DND-41 (cell line): Measurements from ENCODE around the gene DSTYK.

Experiments used
- ATAC-seq: fragments of 200-7000 bp; cut with Tn5 transposase; 3 replicates; pipeline ENCODE4 v1.9.1; 2021; ENCODE audit warnings: low read depth; ENCODE audit not compliant: insufficient read depth
- DNase-seq: peaks from one replicate; pipeline ENCODE4 v3.0.0-alpha.2; 2020
- H2AFZ ChIP-seq: 2 replicates; pipeline ENCODE4 v1.6.0; 2012; ENCODE audit warnings: low read depth, low read length
- H3K27ac ChIP-seq: 2 replicates; pipeline ENCODE4 v1.5.1; 2012; ENCODE audit warnings: low read length, inconsistent platforms
- H3K27me3 ChIP-seq: fragments of 200-600 bp; sonication (generic); 2 replicates; pipeline ENCODE4 v1.6.0; 2012; ENCODE audit warnings: low read length, mild to moderate bottlenecking, inconsistent platforms; ENCODE audit not compliant: insufficient read depth, poor library complexity
- H3K36me3 ChIP-seq: 2 replicates; pipeline ENCODE4 v1.5.1; 2012; ENCODE audit warnings: low read length, inconsistent platforms; ENCODE audit not compliant: insufficient read depth
- H3K4me1 ChIP-seq: 2 replicates; pipeline ENCODE4 v1.5.1; 2012; ENCODE audit warnings: mild to moderate bottlenecking, low read length; ENCODE audit not compliant: insufficient read depth
- H3K4me2 ChIP-seq: 2 replicates; pipeline ENCODE4 v1.6.0; 2012; ENCODE audit warnings: mild to moderate bottlenecking, moderate library complexity, low read length, inconsistent platforms; ENCODE audit not compliant: insufficient read depth
- H3K4me3 ChIP-seq, 2 experiments: fragments of 200-600 bp in 1 of 2; shearing (Covaris generic) in 1 of 2; 2 replicates each; pipeline ENCODE4 v1.5.1; 2012 to 2016; ENCODE audit warnings: inconsistent platforms in 2 of 2, low read length in 2 of 2, mild to moderate bottlenecking in 2 of 2, low read depth in 1 of 2, moderate library complexity in 1 of 2
- H3K79me2 ChIP-seq: 2 replicates; pipeline ENCODE4 v1.6.0; 2012; ENCODE audit warnings: low read length, inconsistent platforms; ENCODE audit not compliant: insufficient read depth
- H3K9ac ChIP-seq: 2 replicates; pipeline ENCODE4 v1.6.0; 2012; ENCODE audit warnings: low read depth, mild to moderate bottlenecking, inconsistent platforms, low read length, moderate library complexity
- H3K9me3 ChIP-seq: 2 replicates; pipeline ENCODE4 v1.5.1; 2012; ENCODE audit warnings: low read length, moderate library complexity, mild to moderate bottlenecking, inconsistent platforms; ENCODE audit not compliant: insufficient read depth, severe bottlenecking
- H4K20me1 ChIP-seq: 2 replicates; pipeline ENCODE4 v1.6.0; 2012; ENCODE audit warnings: low read length; ENCODE audit not compliant: insufficient read depth
- EZH2 ChIP-seq: IDR thresholded peaks from 3 replicates; pipeline ENCODE4 v1.6.1; 2012; ENCODE audit warnings: borderline replicate concordance, low read depth, mild to moderate bottlenecking, moderate library complexity, low read length, inconsistent platforms; ENCODE audit not compliant: severe bottlenecking
- TF ChIP-seq, protein P1 (sequence below): IDR thresholded peaks from 2 replicates; pipeline ENCODE4 v1.5.1; 2012; ENCODE audit warnings: borderline replicate concordance, low read length, moderate library complexity, mild to moderate bottlenecking; ENCODE audit not compliant: poor library complexity, severe bottlenecking; ENCODE audit errors: extremely low read depth

DSTYK gene

DNA sequence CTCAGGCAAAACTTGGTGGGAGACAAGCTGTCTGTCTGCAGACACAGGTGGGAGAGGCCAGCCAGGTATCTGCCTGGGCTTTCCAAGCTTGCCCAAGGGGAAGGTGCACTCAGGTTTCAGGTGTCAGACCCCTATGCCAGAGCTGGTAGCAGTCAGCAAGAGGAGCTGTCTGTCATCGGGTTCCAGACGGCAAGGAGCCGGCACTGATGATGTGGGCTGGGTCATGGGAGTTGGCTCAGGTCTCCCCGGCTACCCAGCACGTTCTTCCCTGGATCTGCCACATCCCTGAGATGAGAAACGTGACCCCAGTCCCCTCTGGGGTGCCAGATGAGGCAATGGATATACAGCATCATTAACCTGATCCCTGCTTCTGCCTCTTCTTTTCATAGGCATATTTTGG, 39.2 kb upstream of the DSTYK start:
- H3K4me2 ChIP-seq, result no peak overlapping the region
- H3K9me3 ChIP-seq, result no peaks in the 10 kb centered on the region
- no peaks in the 10 kb centered on the region for H3K79me2 ChIP-seq
- no peak overlapping the region for H3K27ac ChIP-seq
- TF ChIP-seq, protein P1, sequence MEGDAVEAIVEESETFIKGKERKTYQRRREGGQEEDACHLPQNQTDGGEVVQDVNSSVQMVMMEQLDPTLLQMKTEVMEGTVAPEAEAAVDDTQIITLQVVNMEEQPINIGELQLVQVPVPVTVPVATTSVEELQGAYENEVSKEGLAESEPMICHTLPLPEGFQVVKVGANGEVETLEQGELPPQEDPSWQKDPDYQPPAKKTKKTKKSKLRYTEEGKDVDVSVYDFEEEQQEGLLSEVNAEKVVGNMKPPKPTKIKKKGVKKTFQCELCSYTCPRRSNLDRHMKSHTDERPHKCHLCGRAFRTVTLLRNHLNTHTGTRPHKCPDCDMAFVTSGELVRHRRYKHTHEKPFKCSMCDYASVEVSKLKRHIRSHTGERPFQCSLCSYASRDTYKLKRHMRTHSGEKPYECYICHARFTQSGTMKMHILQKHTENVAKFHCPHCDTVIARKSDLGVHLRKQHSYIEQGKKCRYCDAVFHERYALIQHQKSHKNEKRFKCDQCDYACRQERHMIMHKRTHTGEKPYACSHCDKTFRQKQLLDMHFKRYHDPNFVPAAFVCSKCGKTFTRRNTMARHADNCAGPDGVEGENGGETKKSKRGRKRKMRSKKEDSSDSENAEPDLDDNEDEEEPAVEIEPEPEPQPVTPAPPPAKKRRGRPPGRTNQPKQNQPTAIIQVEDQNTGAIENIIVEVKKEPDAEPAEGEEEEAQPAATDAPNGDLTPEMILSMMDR, result no peak
- TF ChIP-seq EZH2, result no peak
- H4K20me1 ChIP-seq, result peaks cover 6% of the 10 kb centered on the region
- H2AFZ ChIP-seq, result no peak overlapping the region
- DNase-seq, result no peak
- H3K9ac ChIP-seq, result no peak overlapping the region
- ATAC-seq, result no peak
- no peak overlapping the region for H3K4me3 ChIP-seq
- H3K27me3 ChIP-seq, result no peaks in the 10 kb centered on the region
- no peaks in the 10 kb centered on the region for H3K4me1 ChIP-seq
- no peaks in the 10 kb centered on the region for H3K36me3 ChIP-seq

DNA sequence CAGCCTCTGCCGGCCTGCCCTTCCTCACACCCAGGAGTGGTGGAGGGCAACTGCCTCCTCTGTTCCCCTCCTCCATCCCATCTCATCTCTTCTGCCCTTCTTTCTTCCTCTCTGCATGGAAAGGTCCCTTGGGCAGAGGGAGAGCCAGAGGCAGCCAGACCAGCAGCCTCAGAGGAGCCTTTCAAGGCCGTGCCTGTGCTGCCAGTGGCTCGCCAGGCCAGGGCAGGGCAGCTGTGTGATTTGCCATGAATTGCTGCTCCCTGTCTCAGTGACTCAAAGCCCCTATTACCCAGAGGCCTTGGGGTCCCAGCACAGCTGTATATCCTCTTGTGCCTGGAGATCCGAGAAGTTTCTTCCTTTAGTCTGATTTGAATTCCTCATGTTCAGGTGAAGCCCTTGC, 38.1 kb upstream of the DSTYK start:
- H3K79me2 ChIP-seq, result no peaks in the 10 kb centered on the region
- H3K4me2 ChIP-seq, result no peak overlapping the region
- no peak overlapping the region for H2AFZ ChIP-seq
- TF ChIP-seq, protein P1, result no peak
- no peak for TF ChIP-seq EZH2
- H3K36me3 ChIP-seq, result no peaks in the 10 kb centered on the region
- no peaks in the 10 kb centered on the region for H3K9me3 ChIP-seq
- peaks cover 6% of the 10 kb centered on the region for H4K20me1 ChIP-seq
- no peak overlapping the region for H3K9ac ChIP-seq
- H3K4me1 ChIP-seq, result no peaks in the 10 kb centered on the region
- H3K4me3 ChIP-seq, result no peak overlapping the region
- no peak overlapping the region for H3K27ac ChIP-seq
- DNase-seq, result no peak
- no peak for ATAC-seq
- no peaks in the 10 kb centered on the region for H3K27me3 ChIP-seq

DNA sequence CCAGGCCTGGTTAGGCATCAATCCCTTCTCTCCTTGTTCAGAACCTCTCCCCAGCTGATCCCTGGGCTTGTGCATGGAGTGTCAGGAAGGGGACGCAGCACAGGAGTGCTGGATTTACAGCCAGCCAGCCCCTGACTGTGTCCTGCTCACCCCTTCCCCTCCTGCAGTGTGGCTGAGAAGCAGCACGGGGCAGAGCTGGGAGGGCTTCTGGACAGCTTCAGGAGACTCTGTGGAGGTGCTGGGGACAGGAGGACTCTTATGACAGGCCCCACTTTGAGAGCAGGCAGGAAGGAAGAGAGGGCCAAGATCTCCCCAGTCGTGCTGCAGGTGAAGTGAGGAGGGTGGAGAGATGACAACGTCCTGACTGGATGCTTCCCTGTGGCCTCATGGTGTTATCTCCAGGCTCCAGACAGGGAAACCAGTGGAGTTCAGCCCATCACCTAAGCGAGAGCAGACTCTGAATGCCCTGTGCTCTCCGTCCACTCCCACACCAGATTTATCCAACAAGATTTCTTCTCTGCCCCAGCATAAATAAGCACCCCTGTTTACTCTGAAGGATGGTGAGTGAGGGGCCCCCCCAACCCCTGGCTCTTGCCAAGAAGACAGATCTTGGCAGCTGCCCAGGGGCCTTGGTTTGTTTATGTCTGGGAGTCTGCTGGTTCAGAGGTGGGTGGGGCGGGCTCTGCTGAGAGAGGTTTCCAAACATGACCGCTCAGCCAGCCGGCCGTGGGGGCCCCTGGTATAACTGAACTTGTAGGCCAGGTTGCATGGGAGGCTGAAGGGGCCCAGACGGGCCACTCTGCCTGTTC, 37.5 kb upstream of the DSTYK start:
- Histone ChIP-seq H3K4me2 (no peak overlapping the region), H2AFZ (no peak overlapping the region), H3K36me3 (no peaks in the 10 kb centered on the region), H3K9me3 (no peaks in the 10 kb centered on the region), H4K20me1 (peaks cover 6% of the 10 kb centered on the region), H3K4me1 (no peaks in the 10 kb centered on the region), H3K4me3 (no peak overlapping the region), H3K9ac (no peak overlapping the region), H3K27me3 (no peaks in the 10 kb centered on the region), H3K79me2 (no peaks in the 10 kb centered on the region), H3K27ac (no peak overlapping the region)
- ATAC-seq (no peak), DNase-seq (no peak)
- TF ChIP-seq EZH2, result no peak
- TF ChIP-seq, protein P1, result no peak
